Kidney (tissue), 14 donors: ENCODE measurements around the gene DAZAP1. TPM values are rescaled to one million over a fixed set of nuclear protein-coding genes. Genes with fewer than 3 reads are reported as not detected.

Experiments used
- DNase-seq, 5 donors: peaks; one replicate each; pipeline ENCODE4 v3.0.0-alpha.2; 2013 to 2020
- FAIRE-seq: peaks from 2 replicates; lab custom pipeline; 2012; peaks lifted over from hg19 to GRCh38; lab: Jason Lieb, UNC
- H3K27ac ChIP-seq, 2 donors: one replicate each; pipeline ENCODE4 v1.7.0; 2013; ENCODE audit warnings: low read depth in 2 of 2, low read length in 2 of 2, inconsistent platforms in 1 of 2
- H3K27me3 ChIP-seq: one replicate; pipeline ENCODE4 v1.7.1; 2013; ENCODE audit warnings: low read length, inconsistent platforms; ENCODE audit not compliant: control insufficient read depth, insufficient read depth
- H3K36me3 ChIP-seq, 3 donors: one replicate each; pipeline versions ENCODE4 v1.7.0 to v1.7.1; 2013; ENCODE audit warnings: low read length in 3 of 3, control low read depth in 1 of 3, inconsistent platforms in 1 of 3; ENCODE audit not compliant: insufficient read depth in 3 of 3, control insufficient read depth in 2 of 3
- H3K4me1 ChIP-seq, 3 donors: one replicate each; pipeline versions ENCODE4 v1.7.0 to v1.7.1; 2013; ENCODE audit warnings: low read length in 3 of 3, inconsistent platforms in 1 of 3, low read depth in 1 of 3; ENCODE audit not compliant: control insufficient read depth in 2 of 3, insufficient read depth in 2 of 3
- H3K4me3 ChIP-seq, 3 donors: one replicate each; pipeline versions ENCODE4 v1.7.0 to v1.8.1; 2013; ENCODE audit warnings: low read length in 3 of 3, control low read depth in 1 of 3, inconsistent platforms in 1 of 3
- H3K9ac ChIP-seq, 3 donors: one replicate each; pipeline versions ENCODE4 v1.7.0 to v1.7.1; 2013; ENCODE audit warnings: low read length in 3 of 3, control low read depth in 1 of 3, inconsistent platforms in 1 of 3
- H3K9me3 ChIP-seq, 3 donors: one replicate each; pipeline versions ENCODE4 v1.7.0 to v1.7.1; 2013; ENCODE audit warnings: low read length in 3 of 3, control low read depth in 1 of 3, inconsistent platforms in 1 of 3; ENCODE audit not compliant: control insufficient read depth in 2 of 3, insufficient read depth in 1 of 3
- CTCF ChIP-seq: IDR thresholded peaks from 3 replicates; pipeline ENCODE4 v1.5.1; 2012; ENCODE audit warnings: mild to moderate bottlenecking, moderate library complexity, borderline replicate concordance; ENCODE audit not compliant: insufficient read depth; ENCODE audit errors: extremely low read depth
- intact Hi-C: fragments of 100-400 bp; cut with DNase I; formaldehyde crosslinking; loops from one replicate; pipeline ENCODE4 v1.11.1; 2022
- polyA plus RNA-seq: library from polyadenylated mRNA; stranded (reverse); fragments of 350-450 nt; fragmentation: Illumina TruSeq; extraction: RNeasy Lipid Tissue Mini Kit (QIAGEN cat#74804); gene quantifications from one replicate; pipeline ENCODE4 v1.2.3, GENCODE V29; 2014; ENCODE audit warnings: low read depth, low replicate concordance; ENCODE audit not compliant: insufficient read depth
- total RNA-seq: library from RNA; stranded (reverse); fragmentation: NEBNext Ultra II Directional; extraction: Animal tissue kit (Norgen Biotek cat#: 25700); gene quantifications from one replicate; pipeline ENCODE4 v1.2.1, GENCODE V29; 2021
- donor health status: control.
- donor health status: control.
- donor health status: control.
- donor health status: control.
- donor health status: control.
- donor health status: DM: yes; HTN: yes; CAD: no.
- donor health status: Normal renal cell carcinoma (clear cell type).

DAZAP1 gene
- total and polyA plus RNA-seq, 2 donors from 2014 or later, result 47.7 to 98.5 TPM

GRCh38 chr19:1366296-1366695 lies 41.1 kb upstream of the DAZAP1 start:
- FAIRE-seq (no peak), DNase-seq (no peak)
- Histone ChIP-seq H3K9ac (no peak overlapping the region), H3K27ac (no peak overlapping the region), H3K9me3 (no peaks in the 10 kb centered on the region), H3K4me1 (peaks cover 0 to 6% (median 3%) of the 10 kb centered on the region in 3 donors), H3K4me3 (no peak overlapping the region), H3K36me3 (peaks cover 0 to 37% (median 3%) of the 10 kb centered on the region in 3 donors), H3K27me3 (no peaks in the 10 kb centered on the region)
- intact Hi-C loops, result no loop called here
- TF ChIP-seq CTCF, result no peak

- H3K4me1 ChIP-seq, result peaks cover 0 to 8% (median 5%) of the 10 kb centered on the region in 3 donors
- H3K9ac ChIP-seq, result no peak overlapping the region
- DNase-seq (no peak), FAIRE-seq (no peak)
- H3K9me3 ChIP-seq, result no peaks in the 10 kb centered on the region
- intact Hi-C loops, result no loop called here
- H3K36me3 ChIP-seq, result peaks cover 0 to 34% (median 3%) of the 10 kb centered on the region in 3 donors
- no peak overlapping the region for H3K4me3 ChIP-seq
- no peak overlapping the region for H3K27ac ChIP-seq
- no peak for TF ChIP-seq CTCF
- no peaks in the 10 kb centered on the region for H3K27me3 ChIP-seq
These were observed 40.2 kb upstream of the DAZAP1 start for GRCh38 chr19:1366899-1367870.

- no peak overlapping the region for H3K4me3 ChIP-seq
These were observed 38.1 kb upstream of the DAZAP1 start for GRCh38 chr19:1369214-1369805.

More at GRCh38 chr19:1369214-1369805, 38.1 kb upstream of the DAZAP1 start:
- H3K4me1 ChIP-seq, result peaks cover 0 to 8% (median 5%) of the 10 kb centered on the region in 3 donors
- TF ChIP-seq CTCF, result no peak
- H3K36me3 ChIP-seq, result peaks cover 0 to 28% (median 11%) of the 10 kb centered on the region in 3 donors
- H3K27me3 ChIP-seq, result no peaks in the 10 kb centered on the region
- DNase-seq, result no peak
- no peak for FAIRE-seq
- intact Hi-C loops, result no loop called here
- H3K27ac ChIP-seq, result no peak overlapping the region
- no peaks in the 10 kb centered on the region for H3K9me3 ChIP-seq
- no peak overlapping the region for H3K9ac ChIP-seq
